ENCODE results near the gene ZBTB17. TPM values are rescaled to one million over a fixed set of nuclear protein-coding genes. Genes with fewer than 3 reads are reported as not detected.

ZBTB17 gene
- total and polyA plus RNA-seq, 4 donors: 28.0 to 47.1 (median 44.2) TPM

DNA sequence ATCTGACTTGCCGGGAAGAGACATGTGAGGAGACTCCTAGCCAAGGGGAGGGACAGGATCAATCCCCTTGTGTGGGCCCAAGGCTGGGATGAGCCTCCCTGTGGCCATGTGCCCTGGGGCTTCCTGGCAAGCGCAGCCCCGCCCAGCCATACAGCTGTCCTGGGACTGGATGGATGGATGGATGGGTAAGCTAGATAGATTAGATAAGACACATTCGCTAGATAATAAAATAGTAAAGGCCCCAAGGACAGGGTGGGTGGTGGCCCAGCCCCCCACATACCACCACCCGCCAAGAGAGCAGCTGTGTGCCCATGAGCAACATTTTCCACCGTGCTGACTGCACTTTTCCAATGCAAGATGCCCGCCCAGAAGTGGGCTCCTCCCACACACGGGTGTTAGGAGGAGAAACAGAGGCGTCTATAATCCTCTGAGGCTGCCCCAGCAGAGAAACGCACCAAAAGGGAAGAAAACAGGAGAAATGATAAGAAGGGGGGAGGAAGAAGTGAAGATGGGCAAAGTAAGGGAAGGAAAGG is 25.1 kb downstream of the ZBTB17 start:
- ATAC-seq (ENCODE audit: insufficient read depth, low FRiP score): no peak
- TF ChIP-seq, protein P1, sequence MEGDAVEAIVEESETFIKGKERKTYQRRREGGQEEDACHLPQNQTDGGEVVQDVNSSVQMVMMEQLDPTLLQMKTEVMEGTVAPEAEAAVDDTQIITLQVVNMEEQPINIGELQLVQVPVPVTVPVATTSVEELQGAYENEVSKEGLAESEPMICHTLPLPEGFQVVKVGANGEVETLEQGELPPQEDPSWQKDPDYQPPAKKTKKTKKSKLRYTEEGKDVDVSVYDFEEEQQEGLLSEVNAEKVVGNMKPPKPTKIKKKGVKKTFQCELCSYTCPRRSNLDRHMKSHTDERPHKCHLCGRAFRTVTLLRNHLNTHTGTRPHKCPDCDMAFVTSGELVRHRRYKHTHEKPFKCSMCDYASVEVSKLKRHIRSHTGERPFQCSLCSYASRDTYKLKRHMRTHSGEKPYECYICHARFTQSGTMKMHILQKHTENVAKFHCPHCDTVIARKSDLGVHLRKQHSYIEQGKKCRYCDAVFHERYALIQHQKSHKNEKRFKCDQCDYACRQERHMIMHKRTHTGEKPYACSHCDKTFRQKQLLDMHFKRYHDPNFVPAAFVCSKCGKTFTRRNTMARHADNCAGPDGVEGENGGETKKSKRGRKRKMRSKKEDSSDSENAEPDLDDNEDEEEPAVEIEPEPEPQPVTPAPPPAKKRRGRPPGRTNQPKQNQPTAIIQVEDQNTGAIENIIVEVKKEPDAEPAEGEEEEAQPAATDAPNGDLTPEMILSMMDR (IDR thresholded peaks at IDR 0.05; ENCODE audit: control extremely low read depth, extremely low read depth): no peak
- Histone ChIP-seq H3K9ac (ENCODE audit: insufficient read depth in 1 of 2, low read length in 2 of 2) (no peak overlapping the region), H3K27me3 (ENCODE audit: control insufficient read depth in 3 of 3, insufficient read depth in 3 of 3, low read length in 2 of 3) (no peaks in the 10 kb centered on the region), H3K9me3 (ENCODE audit: control insufficient read depth in 4 of 4, insufficient read depth in 3 of 4, low read length in 3 of 4) (no peaks in the 10 kb centered on the region), H3K36me3 (ENCODE audit: control insufficient read depth in 4 of 4, insufficient read depth in 4 of 4, low read length in 4 of 4) (peaks cover 6 to 22% (median 13%) of the 10 kb centered on the region in 4 donors), H3K27ac (ENCODE audit: low read depth in 1 of 2, low read length in 1 of 2) (peak overlapping the region; percentile 92 to 94), H3K4me1 (ENCODE audit: control insufficient read depth in 5 of 5, insufficient read depth in 5 of 5, low read length in 5 of 5) (peaks cover 14 to 50% (median 29%) of the 10 kb centered on the region in 5 donors), H3K4me3 (no peak overlapping the region)
- peak in 1 of 3 donors; percentile 39 for DNase-seq
- WGBS, 2 donors: 51 to 53% methylated on average over 10 of the region's 10 CpGs

GRCh38 chr1:15950302-15950701 is 25.6 kb downstream of the ZBTB17 start:
- no peak overlapping the region for H3K4me3 ChIP-seq
- peaks cover 14 to 50% (median 29%) of the 10 kb centered on the region in 5 donors for H3K4me1 ChIP-seq (ENCODE audit: control insufficient read depth in 5 of 5, insufficient read depth in 5 of 5, low read length in 5 of 5)
- ATAC-seq (ENCODE audit: insufficient read depth, low FRiP score) (no peak), DNase-seq (no peak)
- WGBS, 2 donors: 91 to 93% methylated on average over 4 of the region's 4 CpGs
- H3K27ac ChIP-seq (ENCODE audit: low read depth in 1 of 2, low read length in 1 of 2): peak overlapping the region; percentile 92 to 94
- TF ChIP-seq, protein P1 (IDR thresholded peaks at IDR 0.05; ENCODE audit: control extremely low read depth, extremely low read depth): no peak
- H3K27me3 ChIP-seq (ENCODE audit: control insufficient read depth in 3 of 3, insufficient read depth in 3 of 3, low read length in 2 of 3): no peaks in the 10 kb centered on the region
- no peaks in the 10 kb centered on the region for H3K9me3 ChIP-seq (ENCODE audit: control insufficient read depth in 4 of 4, insufficient read depth in 3 of 4, low read length in 3 of 4)
- H3K36me3 ChIP-seq (ENCODE audit: control insufficient read depth in 4 of 4, insufficient read depth in 4 of 4, low read length in 4 of 4): peaks cover 6 to 28% (median 15%) of the 10 kb centered on the region in 4 donors
- peak overlapping the region in 1 of 2 donors; percentile 30 for H3K9ac ChIP-seq (ENCODE audit: insufficient read depth in 1 of 2, low read length in 2 of 2)

DNA sequence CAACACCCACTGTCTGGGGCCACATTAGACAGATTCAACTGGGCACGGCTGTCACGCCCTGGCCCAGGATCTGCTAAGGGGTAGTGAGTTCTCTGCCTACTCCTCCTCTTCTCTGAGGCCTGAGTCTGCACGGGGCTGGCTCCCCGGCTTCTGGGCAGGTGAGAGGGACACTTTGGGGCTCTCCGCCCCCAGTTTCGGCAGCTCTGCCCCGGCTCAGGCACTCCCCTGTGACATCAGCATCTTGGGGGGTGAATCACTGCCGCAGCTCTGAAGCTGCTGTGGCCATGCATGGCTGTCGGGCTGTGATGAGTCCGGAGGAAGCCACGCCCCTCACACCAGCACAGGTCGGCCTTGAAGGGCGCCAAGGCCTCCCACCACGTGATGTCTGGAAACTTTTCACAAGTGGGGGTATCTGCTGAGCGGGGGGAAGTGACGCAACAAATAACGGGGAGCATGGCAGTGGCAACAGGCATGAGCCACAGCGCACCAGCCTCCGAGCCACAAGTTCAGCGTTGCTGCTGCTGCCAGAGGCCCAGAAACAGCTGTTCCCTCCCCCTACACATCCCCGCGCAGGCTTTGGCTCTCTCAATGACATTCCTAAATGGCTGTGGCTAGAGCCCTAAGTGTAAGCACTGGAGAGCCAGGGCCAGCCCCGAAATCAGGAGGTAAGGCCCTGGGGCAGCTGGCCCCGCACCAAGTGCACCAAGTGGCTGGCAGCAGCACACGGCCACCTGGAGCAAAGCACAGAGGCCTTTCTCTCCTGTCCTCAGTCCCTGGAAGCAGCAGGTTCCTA is 26.3 kb downstream of the ZBTB17 start:
- H3K4me1 ChIP-seq (ENCODE audit: control insufficient read depth in 5 of 5, insufficient read depth in 5 of 5, low read length in 5 of 5): peaks cover 14 to 50% (median 29%) of the 10 kb centered on the region in 5 donors
- no peak overlapping the region for H3K4me3 ChIP-seq
- TF ChIP-seq, protein P1 (IDR thresholded peaks at IDR 0.05; ENCODE audit: control extremely low read depth, extremely low read depth): no peak
- DNase-seq: peak; percentile 86 to 92 (median 91)
- peak overlapping the region in 1 of 2 donors; percentile 30 for H3K9ac ChIP-seq (ENCODE audit: insufficient read depth in 1 of 2, low read length in 2 of 2)
- H3K36me3 ChIP-seq (ENCODE audit: control insufficient read depth in 4 of 4, insufficient read depth in 4 of 4, low read length in 4 of 4): peaks cover 6 to 34% (median 15%) of the 10 kb centered on the region in 4 donors
- WGBS, 2 donors: 16 to 23% methylated on average over 25 of the region's 25 CpGs
- H3K27ac ChIP-seq (ENCODE audit: low read depth in 1 of 2, low read length in 1 of 2): peak overlapping the region; percentile 92 to 94
- H3K27me3 ChIP-seq (ENCODE audit: control insufficient read depth in 3 of 3, insufficient read depth in 3 of 3, low read length in 2 of 3): no peaks in the 10 kb centered on the region
- no peaks in the 10 kb centered on the region for H3K9me3 ChIP-seq (ENCODE audit: control insufficient read depth in 4 of 4, insufficient read depth in 3 of 4, low read length in 3 of 4)
- peak; percentile 89 for ATAC-seq (ENCODE audit: insufficient read depth, low FRiP score)

Data from lung (tissue), 12 donors.